MCF 10A (cell line): ENCODE results near the gene TRIML1. TPM values are rescaled to one million over a fixed set of nuclear protein-coding genes. Genes with fewer than 3 reads are reported as not detected.

Experiments
- BruUV-seq: library from RNA; stranded (reverse); fragments of 400-500 nt; replicated peaks from 2 replicates; lab custom pipeline; 2021; lab: Mats Ljungman, UMichigan
- CTCF ChIA-PET: fragments of 300-600 bp; sonication (Branson Sonifier 250); formaldehyde crosslinking; extraction: SDS; loops from one replicate; lab custom pipeline; 2021; ENCODE audit warnings: antibody characterized with exemption, inconsistent platforms; lab: Yijun Ruan, JAX
- POLR2A ChIA-PET: fragments of 300-600, 350-650 bp; sonication (Branson Sonifier 250); formaldehyde crosslinking; extraction: SDS; loops from one replicate; lab custom pipeline; 2020; ENCODE audit warnings: antibody characterized with exemption, inconsistent platforms; lab: Yijun Ruan, JAX
- DNase-seq: peaks from one replicate; pipeline ENCODE4 v3.0.0-alpha.2; 2018; ENCODE audit not compliant: unreplicated experiment
- H3K27ac Mint-ChIP-seq: one replicate; pipeline ENCODE4 v1.8.0; 2022; ENCODE audit warnings: mild to moderate bottlenecking, low read depth, mixed read lengths; ENCODE audit not compliant: unreplicated experiment
- H3K27me3 Mint-ChIP-seq: one replicate; pipeline ENCODE4 v1.8.0; 2022; ENCODE audit warnings: mixed read lengths; ENCODE audit not compliant: insufficient read depth, unreplicated experiment
- H3K36me3 Mint-ChIP-seq: one replicate; pipeline ENCODE4 v1.8.0; 2022; ENCODE audit warnings: mild to moderate bottlenecking, moderate library complexity, mixed read lengths; ENCODE audit not compliant: insufficient read depth, unreplicated experiment
- H3K4me1 Mint-ChIP-seq: one replicate; pipeline ENCODE4 v1.8.0; 2022; ENCODE audit warnings: mixed read lengths; ENCODE audit not compliant: insufficient read depth, unreplicated experiment
- H3K4me3 Mint-ChIP-seq: one replicate; pipeline ENCODE4 v1.8.0; 2022; ENCODE audit warnings: mild to moderate bottlenecking, moderate library complexity, mixed read lengths; ENCODE audit not compliant: unreplicated experiment
- H3K9me3 Mint-ChIP-seq: one replicate; pipeline ENCODE4 v1.8.0; 2022; ENCODE audit warnings: mixed read lengths; ENCODE audit not compliant: unreplicated experiment
- intact Hi-C: fragments of 100-400 bp; cut with micrococcal nuclease; formaldehyde crosslinking; loops from 2 replicates; pipeline ENCODE4 v1.14.1; 2022
- total RNA-seq: library from RNA; stranded (reverse); gene quantifications from 2 replicates; pipeline ENCODE4 v1.2.3, GENCODE V29; 2022
- TF ChIP-seq, protein P1 (sequence below): fragments of 200-600 bp; IDR thresholded peaks from one replicate; pipeline ENCODE4 v1.8.0; 2022; ENCODE audit warnings: antibody characterized with exemption, mild to moderate bottlenecking; ENCODE audit not compliant: unreplicated experiment

The TRIML1 gene
- total RNA-seq, 1 experiment from 2014 or later: not detected

DNA sequence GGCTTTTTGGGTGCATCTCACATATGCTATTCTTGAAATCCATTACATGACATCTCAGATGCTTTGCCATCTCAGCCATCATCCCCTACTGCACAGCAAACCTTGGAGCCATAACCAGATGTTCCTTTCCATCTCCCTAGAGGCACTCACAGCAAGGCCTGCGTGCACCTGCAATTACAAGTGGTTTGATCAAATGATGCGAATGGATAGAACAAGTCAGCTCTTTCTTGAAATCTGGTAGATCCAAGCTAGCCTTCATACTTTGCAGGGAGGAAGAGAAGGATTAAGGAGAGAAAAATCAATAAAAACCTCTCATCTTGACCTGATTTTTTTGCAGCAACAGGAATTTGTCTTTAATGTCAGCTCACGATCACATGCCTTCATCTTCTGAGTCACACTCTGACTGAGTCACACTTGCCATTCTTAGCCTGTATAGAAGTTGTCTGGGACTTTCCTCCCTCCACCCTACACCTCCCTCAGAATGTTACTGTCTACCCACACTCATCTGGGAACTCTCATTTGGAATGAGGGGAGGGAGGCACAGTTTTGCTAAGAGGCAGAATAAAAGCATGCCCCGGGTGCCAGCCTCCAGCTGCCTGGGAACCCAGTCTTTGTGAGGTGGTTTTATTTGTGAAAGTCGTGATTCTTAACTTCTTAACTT, 11.9 kb upstream of the TRIML1 start:
- intact Hi-C loops: loop anchor here (2.0 kb wide), 1 partner anchor 113 kb away; no protein-coding TSS in a partner anchor
- ChIA-PET POLR2A (interaction anchor here (0.7 to 1.2 kb wide), 6 partner anchors 11 to 241 kb away, joined by 3 to 6 read pairs (median 4); partner anchors contain the start of gene TRIML1), CTCF (interaction anchor here (0.7 kb wide), 1 partner anchor 1454 kb away, joined by 5 read pairs; no protein-coding TSS in a partner anchor)
- TF ChIP-seq, protein P1, sequence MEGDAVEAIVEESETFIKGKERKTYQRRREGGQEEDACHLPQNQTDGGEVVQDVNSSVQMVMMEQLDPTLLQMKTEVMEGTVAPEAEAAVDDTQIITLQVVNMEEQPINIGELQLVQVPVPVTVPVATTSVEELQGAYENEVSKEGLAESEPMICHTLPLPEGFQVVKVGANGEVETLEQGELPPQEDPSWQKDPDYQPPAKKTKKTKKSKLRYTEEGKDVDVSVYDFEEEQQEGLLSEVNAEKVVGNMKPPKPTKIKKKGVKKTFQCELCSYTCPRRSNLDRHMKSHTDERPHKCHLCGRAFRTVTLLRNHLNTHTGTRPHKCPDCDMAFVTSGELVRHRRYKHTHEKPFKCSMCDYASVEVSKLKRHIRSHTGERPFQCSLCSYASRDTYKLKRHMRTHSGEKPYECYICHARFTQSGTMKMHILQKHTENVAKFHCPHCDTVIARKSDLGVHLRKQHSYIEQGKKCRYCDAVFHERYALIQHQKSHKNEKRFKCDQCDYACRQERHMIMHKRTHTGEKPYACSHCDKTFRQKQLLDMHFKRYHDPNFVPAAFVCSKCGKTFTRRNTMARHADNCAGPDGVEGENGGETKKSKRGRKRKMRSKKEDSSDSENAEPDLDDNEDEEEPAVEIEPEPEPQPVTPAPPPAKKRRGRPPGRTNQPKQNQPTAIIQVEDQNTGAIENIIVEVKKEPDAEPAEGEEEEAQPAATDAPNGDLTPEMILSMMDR: no peak
- BruUV-seq: no TSS peak
- Mint-ChIP-seq H3K4me3 (no peak overlapping the region), H3K27me3 (no peaks in the 10 kb centered on the region), H3K27ac (peak overlapping the region; percentile 83), H3K9me3 (no peaks in the 10 kb centered on the region), H3K4me1 (peaks cover 13% of the 10 kb centered on the region), H3K36me3 (no peaks in the 10 kb centered on the region)
- DNase-seq: peak; percentile 88

DNA sequence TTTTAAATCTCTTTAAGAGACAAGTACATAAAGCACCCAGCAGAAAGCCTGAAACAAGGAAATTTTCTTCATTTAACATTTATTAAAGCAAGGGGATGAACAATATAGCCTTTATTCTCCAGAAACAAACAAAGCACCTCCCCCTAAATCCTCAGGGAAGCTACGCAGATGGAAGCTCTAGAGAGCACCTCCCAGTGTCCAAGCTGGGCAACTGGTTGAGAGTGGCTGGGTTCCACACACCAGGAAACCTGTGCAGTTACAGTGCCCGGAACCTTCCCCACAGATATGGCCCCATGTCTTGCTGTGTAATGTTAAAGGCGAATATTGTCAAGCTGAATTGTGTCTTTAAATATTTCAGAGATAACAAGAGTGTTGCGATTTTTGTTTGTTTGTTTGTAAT, 8.9 kb upstream of the TRIML1 start:
- intact Hi-C loops: no loop called here
- no peaks in the 10 kb centered on the region for H3K27me3 Mint-ChIP-seq
- TF ChIP-seq, protein P1: no peak
- BruUV-seq: no TSS peak
- peaks cover 13% of the 10 kb centered on the region for H3K4me1 Mint-ChIP-seq
- ChIA-PET POLR2A (interaction anchor here (1.6 kb wide), 1 partner anchor 48 kb away, joined by 3 read pairs; no protein-coding TSS in a partner anchor), CTCF (no interaction called here)
- H3K27ac Mint-ChIP-seq: no peak overlapping the region
- H3K9me3 Mint-ChIP-seq: no peaks in the 10 kb centered on the region
- DNase-seq: no peak
- H3K4me3 Mint-ChIP-seq: no peak overlapping the region
- H3K36me3 Mint-ChIP-seq: no peaks in the 10 kb centered on the region

DNA sequence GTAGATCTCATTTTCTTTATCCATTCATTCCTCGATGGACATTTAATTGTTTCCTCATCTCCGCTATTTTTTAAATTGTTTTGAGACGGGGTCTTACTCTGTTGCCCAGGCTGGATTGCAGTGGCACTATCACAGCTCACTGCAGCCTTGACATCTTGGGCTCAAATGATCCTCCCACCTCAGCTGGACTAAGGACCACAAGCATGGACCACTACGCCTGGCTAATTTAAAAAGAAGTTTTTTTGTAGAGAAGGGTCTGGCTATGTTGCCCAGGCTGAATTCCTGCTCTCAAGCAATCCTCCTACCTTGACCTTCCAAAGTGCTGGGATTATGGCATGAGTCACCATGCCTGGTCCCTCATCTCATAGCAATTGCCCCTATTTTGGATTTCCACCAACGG, 7.0 kb upstream of the TRIML1 start:
- TF ChIP-seq, protein P1: no peak
- H3K27ac Mint-ChIP-seq: no peak overlapping the region
- no peaks in the 10 kb centered on the region for H3K27me3 Mint-ChIP-seq
- no peaks in the 10 kb centered on the region for H3K36me3 Mint-ChIP-seq
- no peak for DNase-seq
- POLR2A ChIA-PET: no interaction called here
- no TSS peak for BruUV-seq
- no peak overlapping the region for H3K4me3 Mint-ChIP-seq
- intact Hi-C loops: no loop called here
- H3K4me1 Mint-ChIP-seq: peaks cover 10% of the 10 kb centered on the region
- H3K9me3 Mint-ChIP-seq: no peaks in the 10 kb centered on the region
- CTCF ChIA-PET: no interaction called here

DNA sequence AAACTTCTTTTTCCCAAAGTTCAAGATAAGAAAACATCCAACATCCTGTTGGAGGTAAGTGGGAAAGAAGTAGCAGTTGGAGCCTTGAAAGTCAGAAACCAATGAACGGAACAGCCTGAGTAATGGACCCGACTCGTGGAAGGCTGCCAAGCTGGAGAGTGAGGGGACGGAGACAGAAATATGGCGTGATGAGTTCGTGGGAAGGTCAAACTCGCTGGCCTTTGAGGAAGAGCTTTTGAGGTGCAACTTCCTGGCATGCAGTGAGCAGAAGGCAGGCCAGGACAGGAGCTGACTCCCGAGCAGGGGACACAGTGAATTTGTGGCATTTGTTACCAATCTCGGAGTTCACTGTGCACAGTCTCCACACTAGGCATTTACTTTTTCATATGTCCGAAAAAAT, 1.0 kb upstream of the TRIML1 start:
- intact Hi-C loops: no loop called here
- no peaks in the 10 kb centered on the region for H3K36me3 Mint-ChIP-seq
- H3K4me3 Mint-ChIP-seq: no peak overlapping the region
- no TSS peak for BruUV-seq
- H3K27ac Mint-ChIP-seq: no peak overlapping the region
- no peak for DNase-seq
- H3K27me3 Mint-ChIP-seq: no peaks in the 10 kb centered on the region
- ChIA-PET POLR2A (interaction anchor here (1.7 kb wide), 1 partner anchor 11 kb away, joined by 4 read pairs; no protein-coding TSS in a partner anchor), CTCF (no interaction called here)
- H3K4me1 Mint-ChIP-seq: no peaks in the 10 kb centered on the region
- TF ChIP-seq, protein P1: no peak
- no peaks in the 10 kb centered on the region for H3K9me3 Mint-ChIP-seq
